ENCODE data around the gene FAM131A.

The FAM131A gene

DNA sequence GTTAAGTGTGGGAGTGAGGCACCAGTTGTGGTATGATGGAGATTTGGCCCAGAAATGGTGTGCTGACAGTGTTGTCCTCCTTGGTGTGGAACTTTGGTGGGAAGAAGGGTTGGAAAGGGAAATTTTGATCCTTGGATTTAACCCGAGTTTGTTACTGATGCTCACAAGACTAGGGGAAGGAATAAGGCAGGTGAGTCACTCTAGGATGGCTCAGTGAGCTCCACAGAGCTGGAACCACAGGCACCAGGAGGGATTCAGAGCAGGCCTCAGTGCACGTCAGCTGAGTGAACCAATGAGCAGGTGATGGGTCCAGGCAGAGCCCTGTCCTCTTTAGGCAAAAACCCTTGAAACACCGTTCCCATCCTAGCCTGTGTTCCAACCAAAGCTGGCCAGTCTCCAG is 53.9 kb downstream of the FAM131A start:
- H2BK5ac ChIP-seq (ENCODE audit: low read length): no peak overlapping the region
- no peak overlapping the region for H3K4ac ChIP-seq (ENCODE audit: low read length)
- no peaks in the 10 kb centered on the region for H3K4me1 ChIP-seq (ENCODE audit: control insufficient read depth in 2 of 2, insufficient read depth in 1 of 2, low read depth in 1 of 2, low read length in 2 of 2)

GRCh38 chr3:184395320-184395660 is 57.9 kb downstream of the FAM131A start:
- Histone ChIP-seq H3K36me3 (replicated peaks in 1 of 2; ENCODE audit: control insufficient read depth in 2 of 2, insufficient read depth in 2 of 2, low read length in 2 of 2) (no peaks in the 10 kb centered on the region), H2AFZ (ENCODE audit: low read length) (no peak overlapping the region), H3K27me3 (ENCODE audit: control insufficient read depth in 3 of 3, insufficient read depth in 3 of 3, low read depth in 1 of 3, low read length in 3 of 3) (peaks cover 0 to 16% (median 0%) of the 10 kb centered on the region in 3 experiments), H2AK5ac (ENCODE audit: low read depth, low read length) (no peak overlapping the region), H3K23ac (ENCODE audit: low read depth, low read length, poor library complexity) (peak overlapping the region; percentile 37), H2BK5ac (ENCODE audit: low read length) (no peak overlapping the region), H2BK12ac (ENCODE audit: low read length) (no peak overlapping the region), H2BK15ac (ENCODE audit: low read length) (no peak overlapping the region), H3K79me1 (ENCODE audit: low read depth, low read length) (no peaks in the 10 kb centered on the region), H3K18ac (ENCODE audit: low read length) (no peak overlapping the region), H3K4me2 (ENCODE audit: insufficient read depth, low read length, poor library complexity, severe bottlenecking) (no peak overlapping the region), H2BK120ac (ENCODE audit: low read depth, low read length) (no peak overlapping the region), H3K9me3 (replicated peaks in 1 of 2; ENCODE audit: control insufficient read depth in 2 of 2, insufficient read depth in 1 of 2, low read depth in 1 of 2, low read length in 2 of 2) (no peaks in the 10 kb centered on the region), H3K27ac (replicated peaks; ENCODE audit: low read length) (no peak overlapping the region), H3K4me1 (ENCODE audit: control insufficient read depth in 2 of 2, insufficient read depth in 1 of 2, low read depth in 1 of 2, low read length in 2 of 2) (no peaks in the 10 kb centered on the region), H4K8ac (ENCODE audit: low read depth, low read length) (no peak overlapping the region), H4K91ac (ENCODE audit: low read depth, low read length, poor library complexity) (no peak overlapping the region), H3K4ac (ENCODE audit: low read length) (no peak overlapping the region), H3K14ac (ENCODE audit: low read length) (no peak overlapping the region), H3K9ac (ENCODE audit: low read depth, low read length, poor library complexity) (no peak overlapping the region), H3K4me3 (ENCODE audit: low read length in 2 of 2) (peak overlapping the region in 1 of 2 donors; percentile 64)
- WGBS, 2 donors (ENCODE audit: extremely low coverage in 2 of 2, insufficient read length in 2 of 2, insufficient replicate concordance in 1 of 2): no CpG with 5 or more reads among the region's 5 CpGs
- DNase-seq (ENCODE audit: low spot score): no peak

More for the DNA sequence above, 53.9 kb downstream of the FAM131A start:
- H3K27ac ChIP-seq (replicated peaks; ENCODE audit: low read length): no peak overlapping the region
- no peaks in the 10 kb centered on the region for H3K36me3 ChIP-seq (replicated peaks in 1 of 2; ENCODE audit: control insufficient read depth in 2 of 2, insufficient read depth in 2 of 2, low read length in 2 of 2)
- no peak overlapping the region for H2BK15ac ChIP-seq (ENCODE audit: low read length)
- H3K27me3 ChIP-seq (ENCODE audit: control insufficient read depth in 3 of 3, insufficient read depth in 3 of 3, low read depth in 1 of 3, low read length in 3 of 3): peaks cover 0 to 7% (median 0%) of the 10 kb centered on the region in 3 experiments
- no CpG with 5 or more reads among the region's 3 CpGs for WGBS, 2 donors (ENCODE audit: extremely low coverage in 2 of 2, insufficient read length in 2 of 2, insufficient replicate concordance in 1 of 2)
- no peak overlapping the region for H3K23ac ChIP-seq (ENCODE audit: low read depth, low read length, poor library complexity)
- no peak overlapping the region for H4K91ac ChIP-seq (ENCODE audit: low read depth, low read length, poor library complexity)
- no peak overlapping the region for H4K8ac ChIP-seq (ENCODE audit: low read depth, low read length)
- H3K4me3 ChIP-seq (ENCODE audit: low read length in 2 of 2): no peak overlapping the region
- DNase-seq (ENCODE audit: low spot score): no peak
- no peak overlapping the region for H2BK12ac ChIP-seq (ENCODE audit: low read length)
- no peak overlapping the region for H3K14ac ChIP-seq (ENCODE audit: low read length)
- no peak overlapping the region for H3K18ac ChIP-seq (ENCODE audit: low read length)
- no peak overlapping the region for H2BK120ac ChIP-seq (ENCODE audit: low read depth, low read length)
- H3K4me2 ChIP-seq (ENCODE audit: insufficient read depth, low read length, poor library complexity, severe bottlenecking): no peak overlapping the region
- no peak overlapping the region for H2AFZ ChIP-seq (ENCODE audit: low read length)
- H3K9ac ChIP-seq (ENCODE audit: low read depth, low read length, poor library complexity): no peak overlapping the region
- no peak overlapping the region for H2AK5ac ChIP-seq (ENCODE audit: low read depth, low read length)
- no peaks in the 10 kb centered on the region for H3K79me1 ChIP-seq (ENCODE audit: low read depth, low read length)
- H3K9me3 ChIP-seq (replicated peaks in 1 of 2; ENCODE audit: control insufficient read depth in 2 of 2, insufficient read depth in 1 of 2, low read depth in 1 of 2, low read length in 2 of 2): no peaks in the 10 kb centered on the region

Small RNA genes lying within 50 kb of the gene (small RNA-seq; reads per million reads assigned to genes)
- gene SNORD66 (ENCODE audit: insufficient read depth): 1,866 reads per million, percentile 99 among the genes with 10 or more reads in this experiment
